Adipocyte (in vitro differentiated cells): Measurements from ENCODE around the gene ARHGAP25.

Experiments
- DNase-seq: peaks from one replicate; pipeline ENCODE4 v3.0.0-alpha.2; 2015; ENCODE audit warnings: low read depth
- H3K27me3 ChIP-seq: replicated peaks from 2 replicates; pipeline ENCODE4 v1.7.0; 2013; ENCODE audit warnings: mild to moderate bottlenecking, low read length, moderate library complexity; ENCODE audit not compliant: control insufficient read depth, insufficient read depth
- H3K36me3 ChIP-seq: 2 replicates; pipeline ENCODE4 v1.7.0; 2013; ENCODE audit warnings: low read length, mild to moderate bottlenecking, moderate library complexity; ENCODE audit not compliant: control insufficient read depth, insufficient read depth, severe bottlenecking
- H3K4me1 ChIP-seq: 2 replicates; pipeline ENCODE4 v1.7.0; 2013; ENCODE audit warnings: mild to moderate bottlenecking, low read length, moderate library complexity; ENCODE audit not compliant: control insufficient read depth, insufficient read depth
- H3K4me3 ChIP-seq: 2 replicates; pipeline ENCODE4 v1.7.0; 2013; ENCODE audit warnings: mild to moderate bottlenecking, low read length, moderate library complexity
- H3K9ac ChIP-seq: 2 replicates; pipeline ENCODE4 v1.7.0; 2013; ENCODE audit warnings: mild to moderate bottlenecking, low read length, moderate library complexity
- H3K9me3 ChIP-seq: 2 replicates; pipeline ENCODE4 v1.7.0; 2013; ENCODE audit warnings: mild to moderate bottlenecking, low read length, moderate library complexity; ENCODE audit not compliant: control insufficient read depth

Gene ARHGAP25

DNA sequence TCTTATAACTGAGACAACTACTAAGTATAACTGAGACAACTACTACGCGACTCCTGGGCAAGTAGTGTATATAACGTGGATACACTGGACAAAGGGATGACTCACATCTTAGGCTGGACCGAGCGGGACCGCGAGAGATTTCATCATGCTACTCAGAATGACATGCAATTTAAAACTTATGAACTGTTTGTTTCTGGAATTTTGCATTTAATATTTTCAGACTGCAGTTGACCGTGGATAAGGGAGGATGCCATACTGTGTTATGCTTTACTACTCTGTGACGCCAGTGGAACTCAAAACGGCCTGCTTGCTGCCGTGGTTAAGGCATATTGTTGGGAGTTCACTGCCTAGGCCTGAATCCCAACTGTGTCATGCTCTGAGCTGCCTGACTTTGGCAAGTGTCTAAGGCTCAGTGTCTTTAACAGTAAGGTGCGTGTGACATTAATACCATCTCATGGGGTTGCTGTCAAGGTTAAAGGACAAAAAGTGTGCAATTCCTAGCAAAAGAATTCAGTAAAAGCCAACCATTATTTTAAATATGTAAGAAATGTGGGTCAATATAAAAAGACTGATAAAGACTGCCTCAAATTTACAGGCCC, 72.0 kb downstream of the ARHGAP25 start:
- Histone ChIP-seq H3K27me3 (peaks cover 11% of the 10 kb centered on the region), H3K9me3 (no peaks in the 10 kb centered on the region), H3K36me3 (no peaks in the 10 kb centered on the region), H3K9ac (no peak overlapping the region), H3K4me1 (peaks cover 35% of the 10 kb centered on the region), H3K4me3 (no peak overlapping the region)
- peak; percentile 19 for DNase-seq

GRCh38 chr2:68807821-68808266, 73.2 kb downstream of the ARHGAP25 start:
- Histone ChIP-seq H3K4me3 (no peak overlapping the region), H3K27me3 (peaks cover 11% of the 10 kb centered on the region), H3K36me3 (no peaks in the 10 kb centered on the region), H3K4me1 (peaks cover 38% of the 10 kb centered on the region), H3K9ac (no peak overlapping the region), H3K9me3 (no peaks in the 10 kb centered on the region)
- peak; percentile 43 for DNase-seq

GRCh38 chr2:68809324-68810240, 75.0 kb downstream of the ARHGAP25 start:
- no peaks in the 10 kb centered on the region for H3K36me3 ChIP-seq
- H3K9ac ChIP-seq: no peak overlapping the region
- H3K27me3 ChIP-seq: peaks cover 5% of the 10 kb centered on the region
- no peaks in the 10 kb centered on the region for H3K9me3 ChIP-seq
- no peak for DNase-seq
- peaks cover 38% of the 10 kb centered on the region for H3K4me1 ChIP-seq
- no peak overlapping the region for H3K4me3 ChIP-seq

GRCh38 chr2:68811364-68811763, 76.8 kb downstream of the ARHGAP25 start:
- Histone ChIP-seq H3K4me3 (no peak overlapping the region), H3K36me3 (no peaks in the 10 kb centered on the region), H3K27me3 (no peaks in the 10 kb centered on the region), H3K4me1 (peaks cover 30% of the 10 kb centered on the region), H3K9ac (no peak overlapping the region), H3K9me3 (no peaks in the 10 kb centered on the region)
- peak; percentile 71 for DNase-seq

GRCh38 chr2:68812251-68812650, 77.6 kb downstream of the ARHGAP25 start:
- H3K4me3 ChIP-seq: no peak overlapping the region
- H3K27me3 ChIP-seq: no peaks in the 10 kb centered on the region
- no peaks in the 10 kb centered on the region for H3K9me3 ChIP-seq
- DNase-seq: no peak
- peaks cover 24% of the 10 kb centered on the region for H3K4me1 ChIP-seq
- H3K9ac ChIP-seq: no peak overlapping the region
- no peaks in the 10 kb centered on the region for H3K36me3 ChIP-seq

- no peak overlapping the region for H3K4me3 ChIP-seq
- H3K36me3 ChIP-seq: no peaks in the 10 kb centered on the region
- H3K9me3 ChIP-seq: no peaks in the 10 kb centered on the region
- DNase-seq: no peak
- no peak overlapping the region for H3K9ac ChIP-seq
- H3K4me1 ChIP-seq: peaks cover 12% of the 10 kb centered on the region
- no peaks in the 10 kb centered on the region for H3K27me3 ChIP-seq
Observed at GRCh38 chr2:68813596-68813995, 79.0 kb downstream of the ARHGAP25 start.

GRCh38 chr2:68817306-68817705, 82.7 kb downstream of the ARHGAP25 start:
- H3K9me3 ChIP-seq: no peaks in the 10 kb centered on the region

GRCh38 chr2:68819556-68819955, 84.9 kb downstream of the ARHGAP25 start:
- Histone ChIP-seq H3K9me3 (no peaks in the 10 kb centered on the region), H3K27me3 (no peaks in the 10 kb centered on the region), H3K4me1 (no peaks in the 10 kb centered on the region), H3K4me3 (no peak overlapping the region), H3K36me3 (no peaks in the 10 kb centered on the region), H3K9ac (no peak overlapping the region)
- DNase-seq: peak; percentile 39

More at GRCh38 chr2:68817306-68817705, 82.7 kb downstream of the ARHGAP25 start:
- no peaks in the 10 kb centered on the region for H3K27me3 ChIP-seq
- H3K9ac ChIP-seq: no peak overlapping the region
- H3K4me3 ChIP-seq: no peak overlapping the region
- no peak for DNase-seq
- no peaks in the 10 kb centered on the region for H3K4me1 ChIP-seq
- no peaks in the 10 kb centered on the region for H3K36me3 ChIP-seq

GRCh38 chr2:68822207-68822872, 87.7 kb downstream of the ARHGAP25 start:
- no peaks in the 10 kb centered on the region for H3K4me1 ChIP-seq
- DNase-seq: no peak
- H3K4me3 ChIP-seq: no peak overlapping the region
- H3K27me3 ChIP-seq: no peaks in the 10 kb centered on the region
- no peaks in the 10 kb centered on the region for H3K36me3 ChIP-seq
- H3K9me3 ChIP-seq: no peaks in the 10 kb centered on the region
- H3K9ac ChIP-seq: no peak overlapping the region

DNA sequence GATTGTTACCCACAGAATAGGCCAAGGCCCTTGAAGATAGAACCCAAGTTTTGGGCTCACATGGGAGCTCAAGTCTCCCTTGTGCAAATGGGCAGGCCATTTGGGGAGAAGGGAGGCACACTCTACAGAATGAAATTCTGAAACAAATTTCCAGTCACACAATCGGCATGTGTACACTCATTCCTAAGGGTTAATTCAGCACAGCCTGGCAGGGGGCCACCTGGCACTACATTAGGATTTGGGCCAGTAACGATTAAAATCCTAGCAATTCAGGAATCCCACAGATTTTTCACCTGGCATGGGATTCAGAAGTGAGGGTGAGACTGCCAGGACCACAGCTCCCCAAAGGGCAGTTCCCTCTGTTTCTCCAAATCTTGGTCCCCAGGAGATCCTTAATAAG, 90.2 kb downstream of the ARHGAP25 start:
- no peak for DNase-seq
- Histone ChIP-seq H3K9ac (no peak overlapping the region), H3K4me1 (peaks cover 13% of the 10 kb centered on the region), H3K27me3 (no peaks in the 10 kb centered on the region), H3K9me3 (no peaks in the 10 kb centered on the region), H3K4me3 (no peak overlapping the region), H3K36me3 (no peaks in the 10 kb centered on the region)

- H3K4me3 ChIP-seq: no peak overlapping the region
- no peaks in the 10 kb centered on the region for H3K9me3 ChIP-seq
- H3K9ac ChIP-seq: no peak overlapping the region
- H3K36me3 ChIP-seq: no peaks in the 10 kb centered on the region
- peaks cover 22% of the 10 kb centered on the region for H3K4me1 ChIP-seq
- H3K27me3 ChIP-seq: no peaks in the 10 kb centered on the region
- no peak for DNase-seq
Observed at GRCh38 chr2:68825866-68826265, 91.3 kb downstream of the ARHGAP25 start.
